DND-41 (cell line): Measurements from ENCODE around the gene CTNNA3.

Source experiments
- EZH2 ChIP-seq: IDR thresholded peaks from 3 replicates; pipeline ENCODE4 v1.6.1; 2012; ENCODE audit warnings: borderline replicate concordance, low read depth, mild to moderate bottlenecking, moderate library complexity, low read length, inconsistent platforms; ENCODE audit not compliant: severe bottlenecking
- TF ChIP-seq, protein P1 (sequence below): IDR thresholded peaks from 2 replicates; pipeline ENCODE4 v1.5.1; 2012; ENCODE audit warnings: borderline replicate concordance, low read length, moderate library complexity, mild to moderate bottlenecking; ENCODE audit not compliant: poor library complexity, severe bottlenecking; ENCODE audit errors: extremely low read depth

DNA sequence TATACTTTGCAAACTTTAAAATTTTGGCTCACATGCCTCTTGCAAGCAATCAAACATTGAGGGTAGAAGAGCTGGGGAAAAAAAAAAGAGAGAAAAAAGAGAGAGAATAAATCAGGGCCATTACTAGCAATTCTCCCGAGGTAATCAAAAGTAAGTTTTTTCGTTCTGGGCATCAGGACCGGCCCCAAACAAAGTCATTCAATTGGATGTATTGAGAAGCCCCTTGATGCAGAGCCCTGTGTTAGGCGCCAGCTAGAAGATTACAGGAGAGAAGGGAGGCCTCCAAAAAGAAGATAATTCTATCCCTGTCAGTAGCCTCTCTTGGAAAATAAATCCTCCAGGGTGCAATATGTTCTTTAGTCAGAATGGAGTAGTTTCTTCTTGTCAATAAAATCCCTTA lies 2.2 kb upstream of the CTNNA3 start:
- TF ChIP-seq, protein P1, sequence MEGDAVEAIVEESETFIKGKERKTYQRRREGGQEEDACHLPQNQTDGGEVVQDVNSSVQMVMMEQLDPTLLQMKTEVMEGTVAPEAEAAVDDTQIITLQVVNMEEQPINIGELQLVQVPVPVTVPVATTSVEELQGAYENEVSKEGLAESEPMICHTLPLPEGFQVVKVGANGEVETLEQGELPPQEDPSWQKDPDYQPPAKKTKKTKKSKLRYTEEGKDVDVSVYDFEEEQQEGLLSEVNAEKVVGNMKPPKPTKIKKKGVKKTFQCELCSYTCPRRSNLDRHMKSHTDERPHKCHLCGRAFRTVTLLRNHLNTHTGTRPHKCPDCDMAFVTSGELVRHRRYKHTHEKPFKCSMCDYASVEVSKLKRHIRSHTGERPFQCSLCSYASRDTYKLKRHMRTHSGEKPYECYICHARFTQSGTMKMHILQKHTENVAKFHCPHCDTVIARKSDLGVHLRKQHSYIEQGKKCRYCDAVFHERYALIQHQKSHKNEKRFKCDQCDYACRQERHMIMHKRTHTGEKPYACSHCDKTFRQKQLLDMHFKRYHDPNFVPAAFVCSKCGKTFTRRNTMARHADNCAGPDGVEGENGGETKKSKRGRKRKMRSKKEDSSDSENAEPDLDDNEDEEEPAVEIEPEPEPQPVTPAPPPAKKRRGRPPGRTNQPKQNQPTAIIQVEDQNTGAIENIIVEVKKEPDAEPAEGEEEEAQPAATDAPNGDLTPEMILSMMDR, result no peak
- no peak for TF ChIP-seq EZH2
